ENCODE data around the gene DCLRE1C.
"Not testable (repeated sequence)": the region's sequence is repeated elsewhere in the genome, so short reads cannot be mapped to it uniquely, and the experiment has no call there.

The DCLRE1C gene

DNA sequence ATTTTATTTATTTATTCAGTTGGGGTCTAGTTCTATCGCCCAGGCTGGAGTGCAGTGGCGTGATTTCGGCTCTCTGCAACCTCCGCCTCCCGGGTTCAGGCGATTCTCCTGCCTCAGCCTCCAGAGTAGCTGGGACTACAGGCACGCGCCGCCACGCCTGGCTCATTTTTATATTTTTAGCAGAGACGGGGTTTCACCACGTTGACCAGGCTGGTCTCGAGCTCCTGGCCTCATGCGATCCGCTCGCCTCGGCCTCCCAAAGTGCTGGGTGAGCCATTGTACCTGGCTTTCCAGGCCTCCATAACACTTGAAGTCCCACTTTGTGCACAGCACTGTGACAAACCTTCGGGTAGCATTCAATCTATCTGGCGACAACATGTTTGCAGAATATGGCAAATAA is 1.0 kb upstream of the DCLRE1C start:
- Mint-ChIP-seq H3K4me3 (peak overlapping the region; percentile 93), H3K9me3 (ENCODE audit: low read depth) (no peaks in the 10 kb centered on the region), H3K27ac (peak overlapping the region; percentile 96), H3K4me1 (ENCODE audit: low read depth) (peaks cover 52% of the 10 kb centered on the region), H3K36me3 (peaks cover 2% of the 10 kb centered on the region), H3K27me3 (no peaks in the 10 kb centered on the region)

DNA sequence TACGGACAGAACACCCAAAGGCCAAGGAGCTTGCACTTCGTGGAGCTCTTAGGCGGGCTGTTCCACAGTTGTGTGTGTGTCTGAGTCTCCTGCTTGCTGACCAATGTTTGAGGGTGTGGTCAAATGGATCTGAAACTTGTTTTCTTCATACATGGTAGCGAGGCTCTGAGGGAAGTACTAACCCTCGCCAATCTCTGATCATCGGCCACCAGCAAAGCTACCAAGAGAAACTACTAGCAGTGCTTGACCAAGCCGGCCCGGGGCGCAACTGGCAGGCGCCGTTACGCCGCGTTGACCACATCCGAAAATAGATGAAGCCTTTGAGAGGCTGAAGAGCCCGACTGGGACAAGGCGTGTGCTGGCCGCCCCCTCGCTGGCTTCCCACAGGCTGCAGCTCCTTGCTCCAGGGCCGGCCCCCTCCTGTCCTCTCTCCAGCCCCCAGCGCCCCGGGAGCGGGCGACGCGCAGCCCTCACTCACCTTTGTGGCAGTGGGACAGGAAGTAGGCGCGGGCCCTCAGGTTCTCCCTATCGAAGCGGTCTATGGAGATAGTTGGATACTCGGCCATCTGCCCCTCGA is 384 bp downstream of the DCLRE1C start:
- Mint-ChIP-seq H3K27ac (peak overlapping the region; percentile 96), H3K9me3 (ENCODE audit: low read depth) (no peaks in the 10 kb centered on the region), H3K27me3 (no peaks in the 10 kb centered on the region), H3K4me3 (peak overlapping the region; percentile 93), H3K4me1 (ENCODE audit: low read depth) (peaks cover 49% of the 10 kb centered on the region), H3K36me3 (peaks cover 2% of the 10 kb centered on the region)

DNA sequence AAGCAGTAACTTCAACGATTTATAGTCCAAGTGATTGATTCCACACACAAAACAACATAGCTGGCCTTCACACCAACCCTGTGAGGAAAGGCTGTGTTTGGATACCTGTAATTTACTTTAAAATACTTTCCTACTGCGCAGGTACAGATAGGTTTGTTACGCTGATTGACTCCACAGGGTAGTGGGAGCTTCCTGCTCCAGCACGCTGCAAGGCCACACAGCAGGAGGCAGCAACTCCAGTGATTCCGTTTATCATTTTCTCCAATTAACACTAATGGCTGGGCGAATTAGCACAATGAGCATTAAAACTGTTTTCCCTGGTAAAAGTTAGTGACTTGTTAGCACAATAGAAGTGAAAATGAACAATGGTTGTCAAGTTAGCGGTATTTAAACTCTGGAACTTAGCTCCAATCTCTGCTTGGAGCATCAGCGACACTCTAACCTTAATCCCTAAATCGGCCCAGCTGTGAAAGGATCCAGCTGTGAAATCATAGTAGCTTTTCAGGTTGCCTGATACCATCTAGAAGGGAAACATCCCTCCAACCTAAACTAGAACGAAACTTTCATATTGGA is 959 bp downstream of the DCLRE1C start:
- H3K36me3 Mint-ChIP-seq = peaks cover 2% of the 10 kb centered on the region
- H3K27ac Mint-ChIP-seq = peak overlapping the region; percentile 96
- peaks cover 48% of the 10 kb centered on the region for H3K4me1 Mint-ChIP-seq (ENCODE audit: low read depth)
- no peaks in the 10 kb centered on the region for H3K27me3 Mint-ChIP-seq
- H3K4me3 Mint-ChIP-seq = peak overlapping the region; percentile 93
- H3K9me3 Mint-ChIP-seq (ENCODE audit: low read depth) = no peaks in the 10 kb centered on the region

DNA sequence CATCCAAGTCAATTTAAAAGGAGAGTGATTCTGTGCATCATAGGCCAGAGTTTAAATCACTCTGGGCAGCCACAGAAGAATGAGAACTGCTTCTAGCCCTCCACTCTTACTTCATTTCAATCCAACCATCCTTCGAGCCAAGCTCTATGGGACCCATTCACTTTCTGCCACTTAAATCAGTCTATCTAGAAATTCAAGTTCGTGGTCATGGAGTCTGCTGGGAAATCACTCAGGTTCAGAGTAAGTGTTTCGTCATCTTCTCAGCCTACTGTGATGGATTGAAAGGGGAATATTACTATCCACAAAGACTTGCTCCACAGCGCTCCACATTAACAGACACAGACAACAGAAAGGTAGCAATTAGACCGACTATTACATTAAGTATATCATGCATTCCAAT is 4.6 kb downstream of the DCLRE1C start:
- no peak overlapping the region for H3K27ac Mint-ChIP-seq
- H3K27me3 Mint-ChIP-seq = no peaks in the 10 kb centered on the region
- H3K4me3 Mint-ChIP-seq = no peak overlapping the region
- peaks cover 5% of the 10 kb centered on the region for H3K36me3 Mint-ChIP-seq
- no peaks in the 10 kb centered on the region for H3K9me3 Mint-ChIP-seq (ENCODE audit: low read depth)
- peaks cover 30% of the 10 kb centered on the region for H3K4me1 Mint-ChIP-seq (ENCODE audit: low read depth)

DNA sequence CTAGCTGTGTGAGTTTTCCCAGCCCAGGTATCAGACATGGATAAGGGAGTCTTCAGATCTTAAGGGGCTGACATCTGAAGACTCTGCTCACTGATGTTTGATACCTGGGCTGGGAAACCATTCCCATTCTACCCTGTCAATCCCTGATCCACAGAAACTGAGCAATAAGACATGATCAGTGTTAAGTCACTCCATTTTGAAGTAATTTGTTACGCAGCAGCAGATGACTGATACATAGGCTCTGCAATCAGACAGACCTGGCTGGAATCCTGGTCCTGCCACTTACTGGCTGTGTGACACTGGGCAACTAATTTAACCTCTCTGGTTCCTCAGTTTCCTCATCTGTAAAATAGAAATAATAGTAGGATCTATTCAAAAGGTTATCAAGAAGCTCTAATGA is 6.6 kb downstream of the DCLRE1C start:
- Mint-ChIP-seq H3K9me3 (ENCODE audit: low read depth) (no peaks in the 10 kb centered on the region), H3K27ac (no peak overlapping the region), H3K4me3 (no peak overlapping the region), H3K4me1 (ENCODE audit: low read depth) (peaks cover 24% of the 10 kb centered on the region), H3K27me3 (no peaks in the 10 kb centered on the region), H3K36me3 (peaks cover 5% of the 10 kb centered on the region)

DNA sequence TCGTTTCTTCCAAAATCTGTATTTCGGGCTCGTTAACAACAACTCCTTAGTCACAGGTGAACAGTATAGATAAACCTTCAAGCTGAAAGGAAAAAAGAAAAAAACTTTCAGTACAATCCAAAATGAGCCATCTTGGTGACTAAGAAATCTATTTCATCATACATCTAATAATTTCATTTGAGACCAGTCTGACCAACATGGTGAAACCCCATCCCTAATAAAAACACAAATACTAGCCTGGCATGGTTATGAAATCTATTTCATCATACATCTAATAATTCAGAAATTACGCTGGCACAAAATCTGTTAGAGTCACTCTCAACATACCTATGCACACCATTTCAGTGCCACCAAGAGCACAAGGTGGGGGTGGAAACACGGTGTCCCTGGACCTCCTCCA is 8.8 kb downstream of the DCLRE1C start:
- no peak overlapping the region for H3K27ac Mint-ChIP-seq
- no peaks in the 10 kb centered on the region for H3K9me3 Mint-ChIP-seq (ENCODE audit: low read depth)
- H3K36me3 Mint-ChIP-seq = peaks cover 3% of the 10 kb centered on the region
- H3K4me1 Mint-ChIP-seq (ENCODE audit: low read depth) = peaks cover 11% of the 10 kb centered on the region
- no peak overlapping the region for H3K4me3 Mint-ChIP-seq
- H3K27me3 Mint-ChIP-seq = no peaks in the 10 kb centered on the region

DNA sequence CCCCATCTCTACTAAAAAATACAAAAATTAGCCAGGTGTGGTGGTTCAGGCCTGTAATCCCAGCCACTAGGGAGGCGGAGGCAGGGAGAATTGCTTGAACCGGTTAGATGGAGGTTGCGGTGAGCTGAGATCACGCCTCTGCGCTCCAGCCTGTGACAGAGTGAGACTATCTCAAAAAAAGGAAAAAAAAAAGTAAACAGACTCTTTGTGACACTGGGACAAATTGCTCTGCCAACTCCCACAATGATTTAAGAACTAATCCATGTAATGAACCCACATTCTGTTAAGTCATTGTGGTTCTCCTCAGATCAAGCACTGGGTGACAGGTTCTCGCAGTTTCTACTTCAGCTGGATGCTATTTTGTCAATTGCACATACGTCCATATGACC is 11.0 kb downstream of the DCLRE1C start:
- not testable (repeated sequence) for H3K36me3 Mint-ChIP-seq; H3K4me1 Mint-ChIP-seq (ENCODE audit: low read depth); H3K27ac Mint-ChIP-seq; H3K4me3 Mint-ChIP-seq; H3K9me3 Mint-ChIP-seq (ENCODE audit: low read depth); H3K27me3 Mint-ChIP-seq

DNA sequence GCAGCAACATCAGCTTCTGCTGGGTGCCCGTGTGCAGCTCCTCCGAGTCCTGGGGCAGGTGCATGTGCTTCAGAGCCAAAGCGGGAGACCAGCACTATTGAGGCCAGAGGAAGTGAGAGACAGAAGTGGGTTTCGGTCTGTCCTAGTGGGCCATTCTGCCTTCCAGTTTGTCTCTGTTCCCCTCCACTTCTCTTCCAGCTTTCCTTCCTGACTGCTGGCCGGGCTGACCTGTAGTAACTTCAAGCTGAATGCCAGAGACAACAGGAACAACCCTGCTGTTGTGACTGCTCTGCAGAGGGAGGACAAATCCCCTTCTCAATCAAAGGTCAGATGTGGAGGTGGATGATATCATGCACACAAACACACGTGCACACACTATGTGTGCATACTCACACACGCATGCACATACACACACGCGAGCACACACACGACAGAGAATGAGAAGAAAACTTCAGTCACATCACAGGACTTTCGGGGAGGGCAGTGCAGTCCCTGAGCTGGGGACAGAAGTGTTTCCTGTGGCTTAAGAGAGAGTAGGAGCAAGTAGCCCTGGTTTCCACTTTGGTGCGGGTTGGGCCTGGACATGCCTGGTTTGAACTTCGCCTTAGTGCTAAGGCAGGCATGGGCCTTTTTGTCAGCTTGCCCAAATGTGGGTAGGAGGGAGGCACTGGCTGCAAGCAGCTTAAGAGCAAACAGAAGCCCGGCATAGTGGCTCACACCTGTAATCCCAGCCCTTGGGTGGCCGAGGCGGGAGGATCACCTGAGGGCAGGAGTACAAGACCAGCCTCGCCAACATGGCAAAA is 11.5 kb downstream of the DCLRE1C start:
- not testable (repeated sequence) for H3K27ac Mint-ChIP-seq; H3K4me1 Mint-ChIP-seq (ENCODE audit: low read depth); H3K27me3 Mint-ChIP-seq; H3K4me3 Mint-ChIP-seq; H3K9me3 Mint-ChIP-seq (ENCODE audit: low read depth); H3K36me3 Mint-ChIP-seq

DNA sequence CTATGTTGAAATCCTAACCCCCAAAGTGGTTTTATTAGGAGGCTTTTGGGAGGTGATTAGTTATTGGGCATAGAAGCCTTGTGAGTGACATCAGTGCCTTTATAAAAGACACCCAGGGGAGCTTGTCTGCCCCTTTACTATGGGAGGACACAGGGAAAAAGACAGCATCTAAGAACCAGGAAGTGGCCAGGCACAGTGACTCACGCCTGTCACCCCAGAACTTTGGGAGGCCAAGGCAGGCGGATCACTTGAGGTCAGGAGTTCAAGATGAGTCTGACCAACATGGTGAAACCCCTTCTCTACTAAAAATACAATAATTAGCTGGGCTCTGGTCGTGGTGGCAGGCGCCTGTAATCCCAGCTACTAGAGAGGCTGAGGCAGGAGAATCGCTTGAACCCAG is 14.9 kb downstream of the DCLRE1C start:
- H3K36me3 Mint-ChIP-seq; H3K27ac Mint-ChIP-seq; H3K4me1 Mint-ChIP-seq (ENCODE audit: low read depth); H3K4me3 Mint-ChIP-seq; H3K9me3 Mint-ChIP-seq (ENCODE audit: low read depth); H3K27me3 Mint-ChIP-seq: not testable (repeated sequence)

DNA sequence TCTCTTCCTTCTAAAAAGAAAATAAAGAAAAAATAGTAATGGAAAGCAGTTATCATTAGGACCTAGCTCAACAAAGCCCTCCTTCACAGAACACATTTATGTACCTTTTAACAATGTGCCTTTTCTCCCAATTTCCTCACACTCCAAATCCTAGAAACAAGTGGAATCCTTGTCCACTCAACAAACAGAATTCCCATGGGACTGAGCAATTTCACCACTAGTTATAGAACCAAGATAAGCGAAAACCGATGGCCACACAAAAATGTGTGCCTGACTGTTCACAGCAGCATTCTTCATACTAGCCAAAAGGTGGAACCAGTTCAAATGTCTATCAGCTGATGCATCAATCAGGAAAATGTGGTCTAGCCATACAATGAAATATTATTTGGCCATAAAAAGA is 17.3 kb downstream of the DCLRE1C start:
- H3K4me3 Mint-ChIP-seq = no peak overlapping the region
- H3K27ac Mint-ChIP-seq = no peak overlapping the region
- no peaks in the 10 kb centered on the region for H3K9me3 Mint-ChIP-seq (ENCODE audit: low read depth)
- H3K36me3 Mint-ChIP-seq = peaks cover 12% of the 10 kb centered on the region
- no peaks in the 10 kb centered on the region for H3K27me3 Mint-ChIP-seq
- H3K4me1 Mint-ChIP-seq (ENCODE audit: low read depth) = no peaks in the 10 kb centered on the region

DNA sequence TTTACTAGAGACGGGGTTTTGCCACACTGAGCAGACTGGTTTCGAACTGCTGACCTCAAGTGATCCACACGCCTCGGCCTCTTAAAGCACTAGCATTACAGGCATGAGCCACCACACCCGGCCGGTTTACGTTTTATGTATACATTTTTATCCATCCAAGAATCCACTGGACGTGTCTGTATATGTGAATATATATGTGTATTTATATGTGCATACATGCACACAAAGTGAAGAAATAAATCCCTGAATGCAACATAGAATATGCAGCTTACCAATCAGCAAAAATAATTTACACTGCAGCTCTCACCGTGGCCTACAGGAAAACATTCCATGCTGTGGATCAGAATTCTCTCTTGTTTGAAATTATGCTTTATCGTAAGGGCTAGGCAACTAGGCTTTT is 23.3 kb downstream of the DCLRE1C start:
- Mint-ChIP-seq H3K36me3 (peaks cover 18% of the 10 kb centered on the region), H3K27me3 (no peaks in the 10 kb centered on the region), H3K4me1 (ENCODE audit: low read depth) (no peaks in the 10 kb centered on the region), H3K27ac (no peak overlapping the region), H3K4me3 (no peak overlapping the region), H3K9me3 (ENCODE audit: low read depth) (no peaks in the 10 kb centered on the region)

DNA sequence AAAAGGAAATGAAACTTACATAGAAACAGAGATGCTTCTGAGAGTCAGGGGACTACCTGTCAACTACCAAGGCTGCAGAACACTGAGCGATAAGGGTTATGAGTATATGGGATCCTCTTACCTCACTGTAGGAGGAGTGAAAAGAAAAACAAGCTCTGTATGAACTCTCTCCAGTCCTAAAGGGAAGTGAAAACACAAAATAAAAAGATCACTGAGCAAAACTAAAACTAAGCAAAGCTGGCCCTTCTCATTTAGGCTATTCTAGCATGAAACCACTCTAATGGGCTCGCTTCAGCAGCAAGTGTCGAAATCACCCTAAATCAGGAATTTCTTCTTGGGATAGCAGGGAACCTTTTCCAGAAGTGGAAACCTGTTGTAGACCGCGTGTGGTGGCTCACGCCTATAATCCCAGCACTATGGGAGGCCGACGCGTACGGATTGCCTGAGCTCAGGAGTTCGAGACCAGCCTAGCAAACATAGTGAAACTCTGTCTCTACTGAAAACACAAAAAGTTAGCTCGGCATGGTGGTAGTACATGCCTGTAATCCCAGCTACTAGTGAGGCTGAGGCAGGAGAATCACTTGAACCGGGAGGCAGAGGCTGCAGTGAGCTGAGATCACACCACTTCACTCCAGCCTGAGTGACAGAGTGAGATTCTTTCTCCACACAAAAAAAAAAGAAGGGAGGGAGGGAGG is 27.0 kb downstream of the DCLRE1C start:
- Mint-ChIP-seq H3K27me3 (no peaks in the 10 kb centered on the region), H3K4me1 (ENCODE audit: low read depth) (no peaks in the 10 kb centered on the region), H3K4me3 (no peak overlapping the region), H3K27ac (no peak overlapping the region), H3K9me3 (ENCODE audit: low read depth) (no peaks in the 10 kb centered on the region), H3K36me3 (peaks cover 22% of the 10 kb centered on the region)

DNA sequence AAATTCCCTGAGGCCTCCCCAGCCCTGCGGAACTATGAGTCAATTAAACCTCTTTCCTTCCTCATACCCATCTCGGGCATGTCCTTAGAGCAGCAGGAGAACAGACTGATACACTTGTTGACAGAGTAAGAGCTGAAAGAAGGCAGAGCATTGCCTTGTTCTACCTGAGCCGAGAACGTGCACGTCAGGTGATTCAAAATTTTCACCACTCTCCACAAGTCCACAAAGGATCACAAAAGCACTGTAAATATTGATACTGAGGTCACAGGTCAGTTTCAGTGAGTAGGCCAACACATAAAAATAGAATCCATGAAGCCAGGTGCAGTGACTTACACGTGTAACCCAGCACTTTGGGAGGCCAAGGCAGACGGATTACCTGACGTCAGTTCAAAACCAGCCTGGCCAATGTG is 27.8 kb downstream of the DCLRE1C start:
- no peak overlapping the region for H3K4me3 Mint-ChIP-seq
- H3K4me1 Mint-ChIP-seq (ENCODE audit: low read depth) = no peaks in the 10 kb centered on the region
- H3K36me3 Mint-ChIP-seq = peaks cover 28% of the 10 kb centered on the region
- H3K27ac Mint-ChIP-seq = no peak overlapping the region
- H3K9me3 Mint-ChIP-seq (ENCODE audit: low read depth) = no peaks in the 10 kb centered on the region
- H3K27me3 Mint-ChIP-seq = no peaks in the 10 kb centered on the region

DNA sequence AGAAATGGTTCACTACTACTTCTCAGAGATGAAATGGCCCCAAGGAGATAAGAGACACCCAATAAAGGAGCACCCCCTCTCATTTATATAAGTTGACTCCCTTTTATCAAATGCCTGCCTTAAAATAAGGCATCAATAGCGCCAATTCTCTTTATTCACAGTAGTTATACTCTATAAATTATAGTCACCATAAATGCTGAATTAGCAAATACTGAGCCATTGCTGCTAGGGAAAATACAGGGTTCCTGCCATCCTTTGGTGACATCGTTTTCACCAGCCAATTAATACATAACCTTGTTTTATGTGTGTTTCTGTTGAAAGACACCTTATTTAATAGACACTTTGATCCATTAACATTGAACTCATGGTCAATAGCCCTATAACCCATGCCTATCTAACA is 28.6 kb downstream of the DCLRE1C start:
- H3K27me3 Mint-ChIP-seq = no peaks in the 10 kb centered on the region
- no peaks in the 10 kb centered on the region for H3K4me1 Mint-ChIP-seq (ENCODE audit: low read depth)
- H3K27ac Mint-ChIP-seq = no peak overlapping the region
- H3K9me3 Mint-ChIP-seq (ENCODE audit: low read depth) = no peaks in the 10 kb centered on the region
- H3K4me3 Mint-ChIP-seq = no peak overlapping the region
- H3K36me3 Mint-ChIP-seq = peaks cover 28% of the 10 kb centered on the region

DNA sequence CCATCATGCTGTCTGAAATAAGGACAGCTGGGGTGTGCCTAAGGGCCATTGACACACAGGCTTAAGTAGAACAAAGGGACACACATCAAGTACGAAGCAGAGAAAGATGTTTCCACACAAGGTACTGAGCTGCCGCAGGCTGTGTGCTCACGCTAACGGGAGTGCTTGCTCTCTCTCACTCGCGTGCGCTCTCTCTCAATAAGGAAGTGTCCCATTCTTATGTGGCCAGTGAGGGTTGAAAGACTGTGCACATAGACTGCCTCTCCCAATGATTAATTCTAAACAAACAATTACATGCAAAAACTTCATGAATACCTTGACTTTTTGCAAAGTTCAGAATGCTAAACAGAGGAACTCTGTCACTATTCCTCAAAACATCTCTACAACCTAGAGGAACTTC is 29.9 kb downstream of the DCLRE1C start:
- Mint-ChIP-seq H3K4me1 (ENCODE audit: low read depth) (no peaks in the 10 kb centered on the region), H3K27me3 (no peaks in the 10 kb centered on the region), H3K4me3 (no peak overlapping the region), H3K36me3 (peaks cover 35% of the 10 kb centered on the region), H3K27ac (no peak overlapping the region), H3K9me3 (ENCODE audit: low read depth) (peaks cover 7% of the 10 kb centered on the region)
